Endothelial cell of umbilical vein (primary cell): ENCODE results near the gene MAML2. TPM values are rescaled to one million over a fixed set of nuclear protein-coding genes. Genes with fewer than 3 reads are reported as not detected.

Source experiments
- BruUV-seq: library from RNA; stranded (reverse); fragments of 400-500 nt; replicated peaks from 2 replicates; lab custom pipeline; 2021; lab: Mats Ljungman, UMichigan
- CTCF ChIA-PET: fragments of 300-600, 350-600 bp; sonication (Branson Sonifier 250); formaldehyde crosslinking; loops from one replicate; lab custom pipeline; 2021; ENCODE audit warnings: antibody characterized with exemption, inconsistent platforms; lab: Charles Lee
- POLR2A ChIA-PET: fragments of 300-600, 350-600 bp; sonication (Branson Sonifier 250); formaldehyde crosslinking; loops from one replicate; lab custom pipeline; 2021; ENCODE audit warnings: antibody characterized with exemption, inconsistent platforms; lab: Charles Lee
- DNase-seq: peaks from one replicate; pipeline ENCODE4 v3.0.0-alpha.2; 2011; ENCODE audit warnings: low read depth, low spot score
- FAIRE-seq: peaks from 2 replicates; lab custom pipeline; 2011; peaks lifted over from hg19 to GRCh38; lab: Jason Lieb, UNC
- H2AFZ ChIP-seq: 2 replicates; pipeline ENCODE4 v1.6.0; 2012; ENCODE audit warnings: low read depth, low read length, control low read depth, inconsistent platforms
- H3K27ac ChIP-seq: 2 replicates; pipeline ENCODE4 v1.5.1; 2011; ENCODE audit warnings: low read depth, mild to moderate bottlenecking, control low read depth, low read length, moderate library complexity; ENCODE audit not compliant: insufficient read depth
- H3K27me3 ChIP-seq, 2 experiments: 2 replicates each; pipeline versions ENCODE4 v1.6.0 to v1.6.1; 2011; ENCODE audit warnings: low read length in 2 of 2, mixed read lengths in 1 of 2; ENCODE audit not compliant: control insufficient read depth in 2 of 2, insufficient read depth in 2 of 2
- H3K36me3 ChIP-seq, 2 experiments: 2 replicates in 1 of 2; 3 replicates in 1 of 2; pipeline ENCODE4 v1.5.1; 2011; ENCODE audit warnings: low read length in 2 of 2, mild to moderate bottlenecking in 1 of 2, moderate library complexity in 1 of 2; ENCODE audit not compliant: control insufficient read depth in 2 of 2, insufficient read depth in 2 of 2; ENCODE audit errors: extremely low read depth in 1 of 2
- H3K4me1 ChIP-seq: 3 replicates; pipeline ENCODE4 v1.5.1; 2011; ENCODE audit warnings: mild to moderate bottlenecking, low read length; ENCODE audit not compliant: control insufficient read depth, insufficient read depth; ENCODE audit errors: extremely low read depth
- H3K4me2 ChIP-seq: 2 replicates; pipeline ENCODE4 v1.6.1; 2011; ENCODE audit warnings: low read length, control low read depth, mixed read lengths; ENCODE audit not compliant: insufficient read depth
- H3K4me3 ChIP-seq, 3 experiments: fragments of 200-600 bp in 1 of 3; sonication (generic), shearing (Covaris generic) in 1 of 3; replicated peaks in 1 of 3; 2 replicates each; pipeline ENCODE4 v1.5.1; 2011 to 2016; ENCODE audit warnings: control low read depth in 3 of 3, low read length in 3 of 3, mild to moderate bottlenecking in 2 of 3, inconsistent platforms in 1 of 3, low read depth in 1 of 3, moderate library complexity in 1 of 3; ENCODE audit not compliant: insufficient read depth in 1 of 3
- H3K79me2 ChIP-seq: 2 replicates; pipeline ENCODE4 v1.6.0; 2012; ENCODE audit warnings: low read length, inconsistent platforms; ENCODE audit not compliant: control insufficient read depth, insufficient read depth
- H3K9ac ChIP-seq: replicated peaks from 2 replicates; pipeline ENCODE3; 2011; ENCODE audit warnings: low read length, control low read depth; ENCODE audit not compliant: insufficient read depth; ENCODE audit errors: extremely low read depth
- H3K9me1 ChIP-seq: replicated peaks from 3 replicates; pipeline ENCODE4 v1.6.0; 2011; ENCODE audit warnings: mild to moderate bottlenecking, low read length; ENCODE audit not compliant: control insufficient read depth, insufficient read depth; ENCODE audit errors: extremely low read depth
- H3K9me3 ChIP-seq: replicated peaks from 2 replicates; pipeline ENCODE4 v1.5.1; 2012; ENCODE audit warnings: low read length, inconsistent platforms; ENCODE audit not compliant: control insufficient read depth, insufficient read depth
- H4K20me1 ChIP-seq: replicated peaks from 2 replicates; pipeline ENCODE3; 2011; ENCODE audit warnings: mild to moderate bottlenecking, low read length; ENCODE audit not compliant: control insufficient read depth, insufficient read depth; ENCODE audit errors: extremely low read depth
- EZH2 ChIP-seq: IDR thresholded peaks from 2 replicates; pipeline ENCODE4 v1.6.1; 2012; ENCODE audit warnings: borderline replicate concordance, low read depth, mild to moderate bottlenecking, moderate library complexity, low read length, inconsistent platforms; ENCODE audit not compliant: severe bottlenecking
- FOS ChIP-seq: IDR thresholded peaks from 2 replicates; pipeline ENCODE4 v1.6.1; 2011; ENCODE audit warnings: mild to moderate bottlenecking, low read length, moderate library complexity, borderline replicate concordance; ENCODE audit not compliant: insufficient read depth
- GATA2 ChIP-seq: IDR thresholded peaks from 2 replicates; pipeline ENCODE4 v1.7.0; 2011; ENCODE audit warnings: low read depth, mild to moderate bottlenecking, moderate library complexity, mixed read lengths, low read length; ENCODE audit not compliant: insufficient read length, insufficient read depth
- JUN ChIP-seq: IDR thresholded peaks from 2 replicates; pipeline ENCODE4 v1.6.1; 2011; ENCODE audit warnings: borderline replicate concordance, low read depth; ENCODE audit not compliant: insufficient read length, insufficient read depth
- MYC ChIP-seq: IDR thresholded peaks from one replicate; pipeline ENCODE4 v1.6.1; 2011; ENCODE audit warnings: mild to moderate bottlenecking, low read depth, low read length
- POLR2A ChIP-seq: IDR thresholded peaks from 2 replicates; pipeline ENCODE4 v1.6.1; 2012; ENCODE audit warnings: low read depth, mild to moderate bottlenecking, control low read depth, low read length
- POLR2AphosphoS5 ChIP-seq: IDR thresholded peaks from 2 replicates; pipeline ENCODE4 v1.6.1; 2012; ENCODE audit warnings: low read depth, mild to moderate bottlenecking, control low read depth, low read length, moderate library complexity; ENCODE audit not compliant: insufficient read depth
- dilution Hi-C: fragments of 300-500 bp; cut with MboI; formaldehyde crosslinking; loops from one replicate; pipeline ENCODE4 v1.15.0; 2019; ENCODE audit warnings: low sequenced_read_pairs; ENCODE audit not compliant: extremely low pct_ligation_motif_present
- intact Hi-C: fragments of 100-400 bp; cut with micrococcal nuclease; formaldehyde crosslinking; loops from one replicate; pipeline ENCODE4 v1.10.0; 2022
- polyA plus RNA-seq, 4 experiments: library from polyadenylated mRNA; depleted of rRNA in 3 of 4; stranded (reverse) in 3 of 4; unstranded in 1 of 4; fragments of >200 nt; gene quantifications; 2 replicates each; pipeline versions ENCODE4 v1.2.1 to v1.2.3, GENCODE V29; 2011 to 2012; ENCODE audit warnings: missing spikeins in 1 of 4
- total RNA-seq: library from RNA; stranded (reverse); gene quantifications from 2 replicates; pipeline ENCODE4 v1.2.3, GENCODE V29; 2021
- TF ChIP-seq, protein P1 (sequence below), 2 donors: IDR thresholded peaks; 1 replicate in 1 of 2; 2 replicates in 1 of 2; pipeline ENCODE4 v1.5.1; 2011; ENCODE audit warnings: low read length in 2 of 2, mild to moderate bottlenecking in 2 of 2, moderate library complexity in 2 of 2, control low read depth in 1 of 2, inconsistent platforms in 1 of 2, low read depth in 1 of 2; ENCODE audit not compliant: insufficient read depth in 1 of 2; ENCODE audit errors: extremely low read depth in 1 of 2
- TF ChIP-seq, protein P2 (sequence below): IDR thresholded peaks from 2 replicates; pipeline ENCODE4 v1.6.1; 2011; ENCODE audit not compliant: insufficient read depth, insufficient read length

Gene MAML2
- total and polyA plus RNA-seq, 2 donors (not counting 3 experiments of a cell fraction or from before 2014, with no cell fraction given) = 12.4 to 16.8 TPM

DNA sequence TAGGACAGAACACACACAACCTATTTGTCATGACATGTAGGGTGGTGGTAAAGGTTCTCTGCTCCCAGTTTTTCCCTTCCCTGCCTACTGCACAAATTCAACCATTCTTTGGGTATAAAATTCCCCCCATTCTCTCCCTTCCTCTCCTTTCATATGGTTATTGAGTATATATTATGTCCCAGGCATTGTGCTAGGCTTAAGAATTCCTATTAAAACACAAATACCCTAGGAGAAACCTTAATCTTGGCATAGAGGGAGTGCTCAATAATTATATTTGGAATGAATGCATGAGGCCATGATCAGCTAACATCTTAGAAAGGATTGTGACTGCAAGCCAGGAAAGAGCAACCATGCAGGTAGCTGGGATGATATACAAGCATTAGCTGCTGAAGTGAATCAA, 298.7 kb downstream of the MAML2 start:
- intact Hi-C loops (no loop called here), dilution Hi-C loops (no loop called here)
- Histone ChIP-seq H3K27ac (no peak overlapping the region), H3K4me2 (no peak overlapping the region), H2AFZ (no peak overlapping the region), H3K9me3 (no peaks in the 10 kb centered on the region), H4K20me1 (no peaks in the 10 kb centered on the region), H3K27me3 (no peaks in the 10 kb centered on the region), H3K4me1 (peaks cover 6% of the 10 kb centered on the region), H3K4me3 (no peak overlapping the region), H3K79me2 (no peaks in the 10 kb centered on the region), H3K9ac (no peak overlapping the region), H3K36me3 (no peaks in the 10 kb centered on the region), H3K9me1 (no peaks in the 10 kb centered on the region)
- TF ChIP-seq JUN = no peak
- BruUV-seq = no TSS peak
- CTCF ChIA-PET = interaction anchor here (2.2 kb wide), 1 partner anchor 299 kb away, joined by 9 read pairs; the partner anchor contains the start of gene MAML2
- DNase-seq (no peak), FAIRE-seq (no peak)
- POLR2A ChIA-PET = no interaction called here

DNA sequence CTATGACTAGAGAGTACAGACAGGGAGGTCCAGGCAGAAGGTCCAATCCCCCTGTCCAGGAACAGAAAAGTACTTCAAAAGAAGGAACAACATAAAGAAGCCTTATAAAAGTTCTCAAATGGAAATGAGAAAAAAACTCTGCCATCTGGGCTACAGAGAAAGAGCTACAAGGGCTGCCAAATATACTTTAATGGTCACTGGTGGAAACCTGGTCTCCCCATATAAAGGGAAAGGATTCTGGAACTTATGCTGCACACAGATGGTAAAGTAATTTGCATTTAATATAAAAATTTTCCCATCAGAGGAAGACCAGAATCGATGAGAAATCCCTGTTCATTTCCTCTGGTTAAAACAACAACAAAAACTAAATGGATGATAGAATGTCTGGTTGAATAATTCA, 299.7 kb downstream of the MAML2 start:
- BruUV-seq = no TSS peak
- H3K4me3 ChIP-seq = no peak overlapping the region
- H4K20me1 ChIP-seq = no peaks in the 10 kb centered on the region
- ChIA-PET CTCF (interaction anchor here (1.1 to 2.2 kb wide), 2 partner anchors 112 to 300 kb away, joined by 3 to 9 read pairs; partner anchors contain the start of gene MAML2), POLR2A (no interaction called here)
- dilution Hi-C loops (no loop called here), intact Hi-C loops (no loop called here)
- H3K4me1 ChIP-seq = peaks cover 6% of the 10 kb centered on the region
- FAIRE-seq (no peak), DNase-seq (no peak)
- no peaks in the 10 kb centered on the region for H3K27me3 ChIP-seq
- no peak overlapping the region for H3K27ac ChIP-seq
- no peak overlapping the region for H3K4me2 ChIP-seq
- no peaks in the 10 kb centered on the region for H3K9me1 ChIP-seq
- H2AFZ ChIP-seq = no peak overlapping the region
- TF ChIP-seq FOS (no peak), POLR2A (no peak), POLR2AphosphoS5 (no peak), GATA2 (no peak), EZH2 (no peak), MYC (no peak), JUN (no peak)
- TF ChIP-seq, protein P1, sequence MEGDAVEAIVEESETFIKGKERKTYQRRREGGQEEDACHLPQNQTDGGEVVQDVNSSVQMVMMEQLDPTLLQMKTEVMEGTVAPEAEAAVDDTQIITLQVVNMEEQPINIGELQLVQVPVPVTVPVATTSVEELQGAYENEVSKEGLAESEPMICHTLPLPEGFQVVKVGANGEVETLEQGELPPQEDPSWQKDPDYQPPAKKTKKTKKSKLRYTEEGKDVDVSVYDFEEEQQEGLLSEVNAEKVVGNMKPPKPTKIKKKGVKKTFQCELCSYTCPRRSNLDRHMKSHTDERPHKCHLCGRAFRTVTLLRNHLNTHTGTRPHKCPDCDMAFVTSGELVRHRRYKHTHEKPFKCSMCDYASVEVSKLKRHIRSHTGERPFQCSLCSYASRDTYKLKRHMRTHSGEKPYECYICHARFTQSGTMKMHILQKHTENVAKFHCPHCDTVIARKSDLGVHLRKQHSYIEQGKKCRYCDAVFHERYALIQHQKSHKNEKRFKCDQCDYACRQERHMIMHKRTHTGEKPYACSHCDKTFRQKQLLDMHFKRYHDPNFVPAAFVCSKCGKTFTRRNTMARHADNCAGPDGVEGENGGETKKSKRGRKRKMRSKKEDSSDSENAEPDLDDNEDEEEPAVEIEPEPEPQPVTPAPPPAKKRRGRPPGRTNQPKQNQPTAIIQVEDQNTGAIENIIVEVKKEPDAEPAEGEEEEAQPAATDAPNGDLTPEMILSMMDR (IDR thresholded peaks at IDR 0.05; ENCODE audit: extremely low read depth in 1 of 2, insufficient read depth in 1 of 2, low read depth in 1 of 2, low read length in 2 of 2) = no peak
- TF ChIP-seq, protein P2, sequence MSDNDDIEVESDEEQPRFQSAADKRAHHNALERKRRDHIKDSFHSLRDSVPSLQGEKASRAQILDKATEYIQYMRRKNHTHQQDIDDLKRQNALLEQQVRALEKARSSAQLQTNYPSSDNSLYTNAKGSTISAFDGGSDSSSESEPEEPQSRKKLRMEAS = no peak
- H3K36me3 ChIP-seq = no peaks in the 10 kb centered on the region
- H3K9me3 ChIP-seq = no peaks in the 10 kb centered on the region
- no peaks in the 10 kb centered on the region for H3K79me2 ChIP-seq
- no peak overlapping the region for H3K9ac ChIP-seq
